IMR-90 (cell line): ENCODE data around the gene DLEU7.

Experiments used
- SMC3 ChIP-seq: fragments of 150-350 bp; IDR thresholded peaks from 2 replicates; pipeline ENCODE4 v1.6.1; 2016; ENCODE audit warnings: low read depth, mild to moderate bottlenecking, antibody characterized with exemption, low read length, moderate library complexity
- TF ChIP-seq, protein P1 (sequence below): conservative IDR thresholded peaks from 2 replicates; pipeline ENCODE4 v1.5.1; 2012; ENCODE audit warnings: mild to moderate bottlenecking, low read depth, low read length, improper control_type of control experiment

- TF ChIP-seq, protein P1, sequence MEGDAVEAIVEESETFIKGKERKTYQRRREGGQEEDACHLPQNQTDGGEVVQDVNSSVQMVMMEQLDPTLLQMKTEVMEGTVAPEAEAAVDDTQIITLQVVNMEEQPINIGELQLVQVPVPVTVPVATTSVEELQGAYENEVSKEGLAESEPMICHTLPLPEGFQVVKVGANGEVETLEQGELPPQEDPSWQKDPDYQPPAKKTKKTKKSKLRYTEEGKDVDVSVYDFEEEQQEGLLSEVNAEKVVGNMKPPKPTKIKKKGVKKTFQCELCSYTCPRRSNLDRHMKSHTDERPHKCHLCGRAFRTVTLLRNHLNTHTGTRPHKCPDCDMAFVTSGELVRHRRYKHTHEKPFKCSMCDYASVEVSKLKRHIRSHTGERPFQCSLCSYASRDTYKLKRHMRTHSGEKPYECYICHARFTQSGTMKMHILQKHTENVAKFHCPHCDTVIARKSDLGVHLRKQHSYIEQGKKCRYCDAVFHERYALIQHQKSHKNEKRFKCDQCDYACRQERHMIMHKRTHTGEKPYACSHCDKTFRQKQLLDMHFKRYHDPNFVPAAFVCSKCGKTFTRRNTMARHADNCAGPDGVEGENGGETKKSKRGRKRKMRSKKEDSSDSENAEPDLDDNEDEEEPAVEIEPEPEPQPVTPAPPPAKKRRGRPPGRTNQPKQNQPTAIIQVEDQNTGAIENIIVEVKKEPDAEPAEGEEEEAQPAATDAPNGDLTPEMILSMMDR, result no peak
- no peak for TF ChIP-seq SMC3
Measured at GRCh38 chr13:50855681-50856080, 12.2 kb upstream of the DLEU7 start.
